Measurements from ENCODE around the gene RASGEF1C. TPM values are rescaled to one million over a fixed set of nuclear protein-coding genes. Genes with fewer than 3 reads are reported as not detected.

RASGEF1C gene
- total RNA-seq, 1 donor from 2014 or later, result 0.26 TPM

DNA sequence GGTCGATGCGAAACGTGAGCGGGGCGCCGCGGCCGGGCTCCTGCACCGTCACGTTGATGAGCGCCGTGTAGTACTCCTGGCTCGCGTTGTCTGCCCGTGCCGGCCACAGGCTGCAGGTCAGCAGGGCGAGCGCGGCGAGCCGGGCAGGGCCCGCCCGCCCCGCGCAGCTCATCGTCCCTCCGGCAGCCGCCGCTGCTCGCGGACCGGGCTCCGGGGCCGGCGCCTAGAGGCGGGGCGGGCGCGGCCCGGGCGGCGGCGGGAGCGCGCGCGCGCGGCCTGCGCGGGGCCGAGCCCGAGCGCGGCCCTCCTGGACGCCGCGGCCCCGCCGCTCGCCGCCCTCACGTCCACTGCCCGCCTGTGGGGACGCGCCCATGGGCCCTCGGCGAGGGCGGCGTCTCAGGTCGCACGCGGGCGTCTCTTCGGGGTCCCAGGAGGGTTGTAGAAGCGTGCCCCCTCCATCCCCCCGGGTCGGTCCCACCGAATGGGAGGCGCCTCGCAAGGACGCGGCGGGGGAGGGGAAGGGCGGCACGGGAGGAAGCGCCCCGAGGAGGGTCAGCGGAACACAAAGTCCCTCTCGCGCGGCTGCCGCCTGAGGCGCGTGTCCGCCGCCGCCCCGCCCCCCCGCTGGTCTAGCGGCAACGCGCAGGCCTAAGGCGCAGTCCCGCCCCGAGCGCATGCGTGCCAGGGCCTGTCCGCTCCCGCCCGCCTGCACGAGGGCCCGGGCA is 137.3 kb downstream of the RASGEF1C start, which contains the start of gene RNF130:
Gene RNF130, minus strand, starts transcription at position 229 of the 725 bp plus-strand sequence. Its CDS starts 57 bp downstream, at position 172.
- H3K27me3 Mint-ChIP-seq (ENCODE audit: insufficient read depth, low read depth), result peaks cover 8% of the 10 kb centered on the region
- peaks cover 17% of the 10 kb centered on the region for H3K27me3 ChIP-seq
- peak within 1 kb of the TSS; percentile 72 for H3K9ac ChIP-seq
- TF ChIP-seq EZH2phosphoT487 (IDR thresholded peaks at IDR 0.05) (no peak), EZH2 (IDR thresholded peaks at IDR 0.05) (no peak)
- TF ChIP-seq, protein P1, sequence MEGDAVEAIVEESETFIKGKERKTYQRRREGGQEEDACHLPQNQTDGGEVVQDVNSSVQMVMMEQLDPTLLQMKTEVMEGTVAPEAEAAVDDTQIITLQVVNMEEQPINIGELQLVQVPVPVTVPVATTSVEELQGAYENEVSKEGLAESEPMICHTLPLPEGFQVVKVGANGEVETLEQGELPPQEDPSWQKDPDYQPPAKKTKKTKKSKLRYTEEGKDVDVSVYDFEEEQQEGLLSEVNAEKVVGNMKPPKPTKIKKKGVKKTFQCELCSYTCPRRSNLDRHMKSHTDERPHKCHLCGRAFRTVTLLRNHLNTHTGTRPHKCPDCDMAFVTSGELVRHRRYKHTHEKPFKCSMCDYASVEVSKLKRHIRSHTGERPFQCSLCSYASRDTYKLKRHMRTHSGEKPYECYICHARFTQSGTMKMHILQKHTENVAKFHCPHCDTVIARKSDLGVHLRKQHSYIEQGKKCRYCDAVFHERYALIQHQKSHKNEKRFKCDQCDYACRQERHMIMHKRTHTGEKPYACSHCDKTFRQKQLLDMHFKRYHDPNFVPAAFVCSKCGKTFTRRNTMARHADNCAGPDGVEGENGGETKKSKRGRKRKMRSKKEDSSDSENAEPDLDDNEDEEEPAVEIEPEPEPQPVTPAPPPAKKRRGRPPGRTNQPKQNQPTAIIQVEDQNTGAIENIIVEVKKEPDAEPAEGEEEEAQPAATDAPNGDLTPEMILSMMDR (IDR thresholded peaks at IDR 0.05), result no peak
- H3K4me1 ChIP-seq, result peaks cover 35% of the 10 kb centered on the region
- peak within 1 kb of the TSS; percentile 99 for H3K4me3 Mint-ChIP-seq
- peak within 1 kb of the TSS; percentile 88 for H3K4me2 ChIP-seq
- H3K36me3 Mint-ChIP-seq, result peaks cover 9% of the 10 kb centered on the region
- peaks cover 48% of the 10 kb centered on the region for H3K79me2 ChIP-seq (ENCODE audit: low read depth)
- peak within 1 kb of the TSS; percentile 89 for H2AFZ ChIP-seq (replicated peaks)
- peaks cover 38% of the 10 kb centered on the region for H3F3A ChIP-seq (ENCODE audit: low read depth)
- H3K4me3 ChIP-seq, result peak within 1 kb of the TSS; percentile 86
- peaks cover 42% of the 10 kb centered on the region for H4K20me1 ChIP-seq (ENCODE audit: low read depth)
- H3K27ac ChIP-seq, result peak within 1 kb of the TSS; percentile 93
- H3K36me3 ChIP-seq, result no peaks in the 10 kb centered on the region
- H3K27ac Mint-ChIP-seq, result peak within 1 kb of the TSS; percentile 99
- peaks cover 15% of the 10 kb centered on the region for H3K9me3 Mint-ChIP-seq
- DNase-seq (ENCODE audit: low spot score), result peak; percentile 97
- peaks cover 9% of the 10 kb centered on the region for H3K9me3 ChIP-seq (ENCODE audit: low read depth)
- peaks cover 39% of the 10 kb centered on the region for H3K4me1 Mint-ChIP-seq

- Histone ChIP-seq H3K4me3 (peak overlapping the region; percentile 86), H3K4me1 (peaks cover 33% of the 10 kb centered on the region), H3K79me2 (ENCODE audit: low read depth) (peaks cover 55% of the 10 kb centered on the region), H3K9ac (peak overlapping the region; percentile 68), H3K36me3 (peaks cover under 1% of the 10 kb centered on the region), H4K20me1 (ENCODE audit: low read depth) (peaks cover 49% of the 10 kb centered on the region), H3K9me3 (ENCODE audit: low read depth) (peaks cover 9% of the 10 kb centered on the region), H2AFZ (replicated peaks) (no peak overlapping the region), H3K4me2 (peak overlapping the region; percentile 88), H3F3A (ENCODE audit: low read depth) (peaks cover 36% of the 10 kb centered on the region), H3K27me3 (peaks cover 17% of the 10 kb centered on the region), H3K27ac (peak overlapping the region; percentile 74)
- peaks cover 20% of the 10 kb centered on the region for H3K9me3 Mint-ChIP-seq
- TF ChIP-seq EZH2 (IDR thresholded peaks at IDR 0.05) (no peak), EZH2phosphoT487 (IDR thresholded peaks at IDR 0.05) (no peak)
- TF ChIP-seq, protein P1 (IDR thresholded peaks at IDR 0.05), result no peak
- peak overlapping the region; percentile 99 for H3K27ac Mint-ChIP-seq
- peaks cover 12% of the 10 kb centered on the region for H3K27me3 Mint-ChIP-seq (ENCODE audit: insufficient read depth, low read depth)
- peak; percentile 54 for DNase-seq (ENCODE audit: low spot score)
- peaks cover 39% of the 10 kb centered on the region for H3K4me1 Mint-ChIP-seq
- peak overlapping the region; percentile 99 for H3K4me3 Mint-ChIP-seq
- peaks cover 14% of the 10 kb centered on the region for H3K36me3 Mint-ChIP-seq
Measured at GRCh38 chr5:180070756-180071530, 138.1 kb downstream of the RASGEF1C start.

GRCh38 chr5:180069589-180070247 is 139.3 kb downstream of the RASGEF1C start:
- Histone ChIP-seq H3K79me2 (ENCODE audit: low read depth) (peaks cover 68% of the 10 kb centered on the region), H3F3A (ENCODE audit: low read depth) (peaks cover 26% of the 10 kb centered on the region), H3K4me1 (peaks cover 25% of the 10 kb centered on the region), H3K27ac (peak overlapping the region; percentile 82), H3K4me2 (peak overlapping the region; percentile 88), H3K9me3 (ENCODE audit: low read depth) (peaks cover 9% of the 10 kb centered on the region), H3K36me3 (peaks cover 9% of the 10 kb centered on the region), H3K4me3 (peak overlapping the region; percentile 86), H4K20me1 (ENCODE audit: low read depth) (peaks cover 62% of the 10 kb centered on the region), H3K27me3 (peaks cover 17% of the 10 kb centered on the region), H3K9ac (peak overlapping the region; percentile 68), H2AFZ (replicated peaks) (no peak overlapping the region)
- peaks cover 12% of the 10 kb centered on the region for H3K27me3 Mint-ChIP-seq (ENCODE audit: insufficient read depth, low read depth)
- TF ChIP-seq, protein P1 (IDR thresholded peaks at IDR 0.05), result no peak
- no peak for TF ChIP-seq EZH2phosphoT487 (IDR thresholded peaks at IDR 0.05)
- TF ChIP-seq EZH2 (IDR thresholded peaks at IDR 0.05), result no peak
- H3K4me3 Mint-ChIP-seq, result peak overlapping the region; percentile 99
- H3K4me1 Mint-ChIP-seq, result peaks cover 32% of the 10 kb centered on the region
- H3K36me3 Mint-ChIP-seq, result peaks cover 21% of the 10 kb centered on the region
- H3K9me3 Mint-ChIP-seq, result peaks cover 29% of the 10 kb centered on the region
- peak; percentile 79 for DNase-seq (ENCODE audit: low spot score)
- H3K27ac Mint-ChIP-seq, result peak overlapping the region; percentile 99
